Liver (tissue), 9 donors: ENCODE measurements around the gene NTM. TPM values are rescaled to one million over a fixed set of nuclear protein-coding genes. Genes with fewer than 3 reads are reported as not detected.

Experiments used
- DNase-seq: peaks from one replicate; pipeline ENCODE4 v3.0.0-alpha.2; 2017; ENCODE audit warnings: low spot score
- H3K27ac ChIP-seq, 2 donors: one replicate each; pipeline ENCODE4 v1.7.0; 2013; ENCODE audit warnings: inconsistent platforms in 2 of 2, low read length in 2 of 2, control low read depth in 1 of 2, low read depth in 1 of 2, mild to moderate bottlenecking in 1 of 2
- H3K27me3 ChIP-seq, 4 donors: one replicate each; pipeline versions ENCODE4 v1.6.1 to v1.7.0; 2013; ENCODE audit warnings: low read length in 3 of 4, inconsistent platforms in 1 of 4, mild to moderate bottlenecking in 1 of 4, moderate library complexity in 1 of 4; ENCODE audit not compliant: control insufficient read depth in 4 of 4, insufficient read depth in 4 of 4
- H3K36me3 ChIP-seq, 4 donors: one replicate each; pipeline versions ENCODE4 v1.6.1 to v1.7.0; 2013; ENCODE audit warnings: low read length in 3 of 4, mild to moderate bottlenecking in 3 of 4, low read depth in 1 of 4, moderate library complexity in 1 of 4; ENCODE audit not compliant: control insufficient read depth in 4 of 4, insufficient read depth in 3 of 4
- H3K4me1 ChIP-seq, 4 donors: one replicate each; pipeline versions ENCODE4 v1.6.1 to v1.7.0; 2013; ENCODE audit warnings: low read length in 3 of 4, mild to moderate bottlenecking in 3 of 4, moderate library complexity in 1 of 4; ENCODE audit not compliant: control insufficient read depth in 4 of 4, insufficient read depth in 4 of 4
- H3K4me3 ChIP-seq, 3 donors: one replicate each; pipeline versions ENCODE4 v1.6.1 to v1.7.0; 2013; ENCODE audit warnings: low read length in 3 of 3, control low read depth in 1 of 3, low read depth in 1 of 3, mild to moderate bottlenecking in 1 of 3
- H3K9ac ChIP-seq, 2 donors: one replicate each; pipeline ENCODE4 v1.7.0; 2013; ENCODE audit warnings: low read length in 2 of 2, mild to moderate bottlenecking in 2 of 2, moderate library complexity in 2 of 2, control low read depth in 1 of 2, low read depth in 1 of 2
- H3K9me3 ChIP-seq, 4 donors: one replicate each; pipeline versions ENCODE4 v1.6.1 to v1.7.0; 2013; ENCODE audit warnings: low read length in 3 of 4; ENCODE audit not compliant: control insufficient read depth in 4 of 4
- FOXA1 ChIP-seq: IDR thresholded peaks from 2 replicates; pipeline ENCODE4 v1.6.1; 2016; ENCODE audit warnings: antibody characterized with exemption
- FOXA2 ChIP-seq: IDR thresholded peaks from 2 replicates; pipeline ENCODE4 v1.6.1; 2016; ENCODE audit warnings: antibody characterized with exemption
- GABPA ChIP-seq, 2 donors: IDR thresholded peaks in 1 of 2; conservative IDR thresholded peaks in 1 of 2; 2 replicates each; pipeline ENCODE4 v1.6.1; 2016; ENCODE audit warnings: antibody characterized with exemption in 2 of 2, mild to moderate bottlenecking in 1 of 2, moderate library complexity in 1 of 2
- HNF4A ChIP-seq, 2 donors: conservative IDR thresholded peaks; 2 replicates each; pipeline ENCODE4 v1.6.1; 2016; ENCODE audit warnings: antibody characterized with exemption in 2 of 2, mild to moderate bottlenecking in 2 of 2
- HNF4G ChIP-seq: IDR thresholded peaks from 2 replicates; pipeline ENCODE4 v1.6.1; 2016; ENCODE audit warnings: antibody characterized with exemption
- JUND ChIP-seq, 2 donors: IDR thresholded peaks; 2 replicates each; pipeline ENCODE4 v1.6.1; 2016; ENCODE audit warnings: antibody characterized with exemption in 2 of 2
- NR2F2 ChIP-seq: IDR thresholded peaks from 2 replicates; pipeline ENCODE4 v1.6.1; 2016; ENCODE audit warnings: antibody characterized with exemption
- RAD21 ChIP-seq, 2 donors: IDR thresholded peaks; 2 replicates each; pipeline ENCODE4 v1.6.1; 2016; ENCODE audit warnings: antibody characterized with exemption in 2 of 2, mild to moderate bottlenecking in 2 of 2
- RXRA ChIP-seq, 2 donors: IDR thresholded peaks; 2 replicates each; pipeline ENCODE4 v1.6.1; 2017 to 2018; ENCODE audit warnings: antibody characterized with exemption in 2 of 2, mild to moderate bottlenecking in 1 of 2
- SP1 ChIP-seq: IDR thresholded peaks from 2 replicates; pipeline ENCODE4 v1.6.1; 2018; ENCODE audit warnings: antibody characterized with exemption, mild to moderate bottlenecking
- WGBS: extraction: QIAGEN DNeasy Blood & Tissue Kit; methylation state at CpG from one replicate; pipeline ENCODE4 v1.1.7; 2013; 5-methylcytosine and 5-hydroxymethylcytosine counted together
- polyA plus RNA-seq, 2 donors: library from polyadenylated mRNA; stranded (reverse) in 1 of 2; unstranded in 1 of 2; fragments of 200-250 nt in 1 of 2; fragments of >200 nt in 1 of 2; fragmentation: Nextera tagmentation in 1 of 2; extraction: Ambion mirVana in 1 of 2; gene quantifications; one replicate each; pipeline versions ENCODE4 v1.2.1 to v1.2.3, GENCODE V29; 2013 to 2015
- total RNA-seq, 2 donors: library from RNA; depleted of rRNA; stranded (reverse); fragments of >200 nt; gene quantifications; one replicate each; pipeline ENCODE4 v1.2.3, GENCODE V29; 2014
- TF ChIP-seq, protein P1 (sequence below): IDR thresholded peaks from 2 replicates; pipeline ENCODE4 v1.6.1; 2016; ENCODE audit warnings: antibody characterized with exemption
- TF ChIP-seq, protein P2 (sequence below): fragments of 150-350 bp; IDR thresholded peaks from 2 replicates; pipeline ENCODE4 v1.5.1; 2017; ENCODE audit warnings: improper control_type of control experiment, low read depth, low read length; ENCODE audit not compliant: missing input control
- TF ChIP-seq, protein P3 (sequence below): IDR thresholded peaks from 2 replicates; pipeline ENCODE4 v1.6.1; 2016; ENCODE audit warnings: antibody characterized with exemption
- TF ChIP-seq, protein P4 (sequence below): IDR thresholded peaks from 2 replicates; pipeline ENCODE4 v1.6.1; 2016; ENCODE audit warnings: antibody characterized with exemption, mild to moderate bottlenecking
- donor health status: healthy.
- donor health status: healthy.
- donor health status: healthy.
- donor health status: healthy.
- donor health status: healthy.

NTM gene
- total and polyA plus RNA-seq, 4 donors = 0.08 to 1.1 (median 0.08) TPM; not detected in 1

DNA sequence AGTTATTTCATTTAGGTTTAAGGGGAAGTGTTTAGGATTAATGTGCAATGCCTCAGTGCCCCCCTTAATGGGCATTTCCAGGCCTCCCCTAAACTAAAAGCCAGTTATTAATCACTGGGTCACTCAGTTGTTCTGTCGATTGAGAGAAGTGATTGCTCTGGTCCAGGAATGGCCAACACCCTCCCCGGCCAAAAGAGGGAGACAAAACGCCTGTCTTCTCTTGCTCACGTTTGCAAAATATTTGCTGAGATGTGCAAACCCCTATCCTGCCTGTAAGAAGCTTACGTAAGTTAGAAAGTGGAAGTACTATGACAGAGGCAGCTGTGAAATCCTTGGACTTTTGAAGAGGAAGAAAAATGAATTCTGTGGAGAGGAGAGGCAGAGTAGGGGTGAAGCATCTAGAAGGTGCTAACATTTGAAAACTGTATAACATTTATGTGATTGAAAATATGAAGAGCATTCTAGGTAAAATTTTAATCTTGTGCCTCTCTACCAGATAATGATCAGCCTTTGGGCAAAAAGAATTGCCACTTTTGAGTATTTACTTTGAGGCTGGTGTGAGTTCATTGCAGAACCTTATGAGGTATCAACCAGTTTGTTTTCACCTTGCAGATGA, 37.7 kb downstream of the NTM start:
- Histone ChIP-seq H3K36me3 (no peaks in the 10 kb centered on the region), H3K4me1 (no peaks in the 10 kb centered on the region), H3K4me3 (no peak overlapping the region), H3K9ac (no peak overlapping the region), H3K27me3 (peaks cover 0 to 10% (median 0%) of the 10 kb centered on the region in 4 donors), H3K9me3 (no peaks in the 10 kb centered on the region), H3K27ac (no peak overlapping the region)
- 22% methylated on average over 5 of the region's 5 CpGs for WGBS
- DNase-seq = no peak
- TF ChIP-seq, protein P1, sequence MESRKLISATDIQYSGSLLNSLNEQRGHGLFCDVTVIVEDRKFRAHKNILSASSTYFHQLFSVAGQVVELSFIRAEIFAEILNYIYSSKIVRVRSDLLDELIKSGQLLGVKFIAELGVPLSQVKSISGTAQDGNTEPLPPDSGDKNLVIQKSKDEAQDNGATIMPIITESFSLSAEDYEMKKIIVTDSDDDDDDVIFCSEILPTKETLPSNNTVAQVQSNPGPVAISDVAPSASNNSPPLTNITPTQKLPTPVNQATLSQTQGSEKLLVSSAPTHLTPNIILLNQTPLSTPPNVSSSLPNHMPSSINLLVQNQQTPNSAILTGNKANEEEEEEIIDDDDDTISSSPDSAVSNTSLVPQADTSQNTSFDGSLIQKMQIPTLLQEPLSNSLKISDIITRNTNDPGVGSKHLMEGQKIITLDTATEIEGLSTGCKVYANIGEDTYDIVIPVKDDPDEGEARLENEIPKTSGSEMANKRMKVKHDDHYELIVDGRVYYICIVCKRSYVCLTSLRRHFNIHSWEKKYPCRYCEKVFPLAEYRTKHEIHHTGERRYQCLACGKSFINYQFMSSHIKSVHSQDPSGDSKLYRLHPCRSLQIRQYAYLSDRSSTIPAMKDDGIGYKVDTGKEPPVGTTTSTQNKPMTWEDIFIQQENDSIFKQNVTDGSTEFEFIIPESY = no peak
- TF ChIP-seq HNF4A (conservative IDR thresholded peaks at IDR 0.05) = no peak
- TF ChIP-seq, protein P2, sequence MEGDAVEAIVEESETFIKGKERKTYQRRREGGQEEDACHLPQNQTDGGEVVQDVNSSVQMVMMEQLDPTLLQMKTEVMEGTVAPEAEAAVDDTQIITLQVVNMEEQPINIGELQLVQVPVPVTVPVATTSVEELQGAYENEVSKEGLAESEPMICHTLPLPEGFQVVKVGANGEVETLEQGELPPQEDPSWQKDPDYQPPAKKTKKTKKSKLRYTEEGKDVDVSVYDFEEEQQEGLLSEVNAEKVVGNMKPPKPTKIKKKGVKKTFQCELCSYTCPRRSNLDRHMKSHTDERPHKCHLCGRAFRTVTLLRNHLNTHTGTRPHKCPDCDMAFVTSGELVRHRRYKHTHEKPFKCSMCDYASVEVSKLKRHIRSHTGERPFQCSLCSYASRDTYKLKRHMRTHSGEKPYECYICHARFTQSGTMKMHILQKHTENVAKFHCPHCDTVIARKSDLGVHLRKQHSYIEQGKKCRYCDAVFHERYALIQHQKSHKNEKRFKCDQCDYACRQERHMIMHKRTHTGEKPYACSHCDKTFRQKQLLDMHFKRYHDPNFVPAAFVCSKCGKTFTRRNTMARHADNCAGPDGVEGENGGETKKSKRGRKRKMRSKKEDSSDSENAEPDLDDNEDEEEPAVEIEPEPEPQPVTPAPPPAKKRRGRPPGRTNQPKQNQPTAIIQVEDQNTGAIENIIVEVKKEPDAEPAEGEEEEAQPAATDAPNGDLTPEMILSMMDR = peak; percentile 38
- peak; percentile 57 to 65 for TF ChIP-seq RAD21 (IDR thresholded peaks at IDR 0.05)
- TF ChIP-seq HNF4G = no peak
- no peak for TF ChIP-seq JUND (IDR thresholded peaks at IDR 0.05)

GRCh38 chr11:131409345-131409744, 38.9 kb downstream of the NTM start:
- H3K36me3 ChIP-seq = no peaks in the 10 kb centered on the region
- H3K9ac ChIP-seq = no peak overlapping the region
- H3K4me1 ChIP-seq = no peaks in the 10 kb centered on the region
- peaks cover 0 to 5% (median 0%) of the 10 kb centered on the region in 4 donors for H3K27me3 ChIP-seq
- H3K4me3 ChIP-seq = no peak overlapping the region
- WGBS = 56% methylated on average over 8 of the region's 8 CpGs
- H3K9me3 ChIP-seq = no peaks in the 10 kb centered on the region
- TF ChIP-seq SP1 (no peak), RAD21 (IDR thresholded peaks at IDR 0.05) (no peak), HNF4A (conservative IDR thresholded peaks at IDR 0.05) (no peak), NR2F2 (no peak)
- TF ChIP-seq, protein P3, sequence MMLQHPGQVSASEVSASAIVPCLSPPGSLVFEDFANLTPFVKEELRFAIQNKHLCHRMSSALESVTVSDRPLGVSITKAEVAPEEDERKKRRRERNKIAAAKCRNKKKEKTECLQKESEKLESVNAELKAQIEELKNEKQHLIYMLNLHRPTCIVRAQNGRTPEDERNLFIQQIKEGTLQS = no peak
- DNase-seq = no peak
- H3K27ac ChIP-seq = no peak overlapping the region

- no peaks in the 10 kb centered on the region for H3K4me1 ChIP-seq
- no peak overlapping the region for H3K9ac ChIP-seq
- peaks cover 0 to 5% (median 0%) of the 10 kb centered on the region in 4 donors for H3K27me3 ChIP-seq
- H3K27ac ChIP-seq = no peak overlapping the region
- WGBS = 75% methylated on average over 6 of the region's 6 CpGs
- H3K4me3 ChIP-seq = no peak overlapping the region
- DNase-seq = no peak
- H3K36me3 ChIP-seq = no peaks in the 10 kb centered on the region
- no peaks in the 10 kb centered on the region for H3K9me3 ChIP-seq
- TF ChIP-seq RAD21 (IDR thresholded peaks at IDR 0.05) (no peak), GABPA (IDR thresholded peaks at IDR 0.05 in 1 of 2, conservative IDR thresholded peaks at IDR 0.05 in 1 of 2) (no peak), HNF4G (no peak), FOXA1 (no peak), RXRA (IDR thresholded peaks at IDR 0.05) (no peak), FOXA2 (no peak), JUND (IDR thresholded peaks at IDR 0.05) (no peak)
- TF ChIP-seq, protein P4, sequence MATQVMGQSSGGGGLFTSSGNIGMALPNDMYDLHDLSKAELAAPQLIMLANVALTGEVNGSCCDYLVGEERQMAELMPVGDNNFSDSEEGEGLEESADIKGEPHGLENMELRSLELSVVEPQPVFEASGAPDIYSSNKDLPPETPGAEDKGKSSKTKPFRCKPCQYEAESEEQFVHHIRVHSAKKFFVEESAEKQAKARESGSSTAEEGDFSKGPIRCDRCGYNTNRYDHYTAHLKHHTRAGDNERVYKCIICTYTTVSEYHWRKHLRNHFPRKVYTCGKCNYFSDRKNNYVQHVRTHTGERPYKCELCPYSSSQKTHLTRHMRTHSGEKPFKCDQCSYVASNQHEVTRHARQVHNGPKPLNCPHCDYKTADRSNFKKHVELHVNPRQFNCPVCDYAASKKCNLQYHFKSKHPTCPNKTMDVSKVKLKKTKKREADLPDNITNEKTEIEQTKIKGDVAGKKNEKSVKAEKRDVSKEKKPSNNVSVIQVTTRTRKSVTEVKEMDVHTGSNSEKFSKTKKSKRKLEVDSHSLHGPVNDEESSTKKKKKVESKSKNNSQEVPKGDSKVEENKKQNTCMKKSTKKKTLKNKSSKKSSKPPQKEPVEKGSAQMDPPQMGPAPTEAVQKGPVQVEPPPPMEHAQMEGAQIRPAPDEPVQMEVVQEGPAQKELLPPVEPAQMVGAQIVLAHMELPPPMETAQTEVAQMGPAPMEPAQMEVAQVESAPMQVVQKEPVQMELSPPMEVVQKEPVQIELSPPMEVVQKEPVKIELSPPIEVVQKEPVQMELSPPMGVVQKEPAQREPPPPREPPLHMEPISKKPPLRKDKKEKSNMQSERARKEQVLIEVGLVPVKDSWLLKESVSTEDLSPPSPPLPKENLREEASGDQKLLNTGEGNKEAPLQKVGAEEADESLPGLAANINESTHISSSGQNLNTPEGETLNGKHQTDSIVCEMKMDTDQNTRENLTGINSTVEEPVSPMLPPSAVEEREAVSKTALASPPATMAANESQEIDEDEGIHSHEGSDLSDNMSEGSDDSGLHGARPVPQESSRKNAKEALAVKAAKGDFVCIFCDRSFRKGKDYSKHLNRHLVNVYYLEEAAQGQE = no peak
- TF ChIP-seq, protein P1 = no peak
- TF ChIP-seq, protein P2 = no peak
Measured at GRCh38 chr11:131411636-131412035, 41.2 kb downstream of the NTM start.
